Measurements from ENCODE around the gene GPR32.
"Not testable (repeated sequence)": the region's sequence is repeated elsewhere in the genome, so short reads cannot be mapped to it uniquely, and the experiment has no call there.

GPR32 gene

GRCh38 chr19:50770164-50770563 is at the start of gene GPR32:
Gene GPR32 (plus strand): TSS chr19:50770464. CDS start chr19:50770601, 137 bp downstream.
- DNase-seq, result not testable (repeated sequence)

- DNase-seq, result no peak
These were observed 49.3 kb upstream of the GPR32 start for GRCh38 chr19:50720921-50721381.

GRCh38 chr19:50721441-50722137 is 48.7 kb upstream of the GPR32 start:
- no peak for DNase-seq

- DNase-seq, result no peak
These were observed 47.9 kb upstream of the GPR32 start for GRCh38 chr19:50722201-50723013.

- no peak for DNase-seq
These were observed 47.2 kb upstream of the GPR32 start, which contains the start of gene CLEC11A for GRCh38 chr19:50723069-50723468. Gene CLEC11A (plus strand): TSS chr19:50723364. CDS start chr19:50723526, 162 bp downstream.

GRCh38 chr19:50723735-50724521 is 46.3 kb upstream of the GPR32 start:
- no peak for DNase-seq

- peak; percentile 97 to 99 for DNase-seq
These were observed 45.6 kb upstream of the GPR32 start for GRCh38 chr19:50724522-50725217.

- no peak for DNase-seq
These were observed 44.9 kb upstream of the GPR32 start for GRCh38 chr19:50725218-50725910.

GRCh38 chr19:50725911-50726230 is 44.4 kb upstream of the GPR32 start:
- DNase-seq, result no peak

- peak; percentile 88 to 89 for DNase-seq
These were observed 42.1 kb upstream of the GPR32 start for GRCh38 chr19:50728084-50728737.

- DNase-seq, result no peak
These were observed 40.4 kb upstream of the GPR32 start for GRCh38 chr19:50729894-50730293.

- no peak for DNase-seq
These were observed 34.4 kb upstream of the GPR32 start for GRCh38 chr19:50735869-50736268.

GRCh38 chr19:50736338-50736737 is 33.9 kb upstream of the GPR32 start:
- no peak for DNase-seq

GRCh38 chr19:50739132-50739913 is 30.9 kb upstream of the GPR32 start:
- no peak for DNase-seq

- DNase-seq, result no peak
These were observed 30.3 kb upstream of the GPR32 start for GRCh38 chr19:50739914-50740426.

GRCh38 chr19:50741179-50741933 is 28.9 kb upstream of the GPR32 start:
- no peak for DNase-seq

GRCh38 chr19:50743537-50743936 is 26.7 kb upstream of the GPR32 start:
- no peak for DNase-seq

- no peak for DNase-seq
These were observed 25.0 kb upstream of the GPR32 start for GRCh38 chr19:50745221-50745620.

GRCh38 chr19:50747141-50747540 is 23.1 kb upstream of the GPR32 start:
- not testable (repeated sequence) for DNase-seq

GRCh38 chr19:50749490-50749889 is 20.8 kb upstream of the GPR32 start:
- DNase-seq, result no peak

All from activated T-cell treated with anti-CD3 and anti-CD28 coated beads, Interleukin-2, amount 50 U/mL, for 48 hours (primary cell).